Measurements from ENCODE around the gene EN1. TPM values are rescaled to one million over a fixed set of nuclear protein-coding genes. Genes with fewer than 3 reads are reported as not detected.

Gene EN1
- total and polyA plus RNA-seq, 2 of the 13 experiments (the other 11 are each of a cell fraction or from before 2014, with no cell fraction given): not detected

DNA sequence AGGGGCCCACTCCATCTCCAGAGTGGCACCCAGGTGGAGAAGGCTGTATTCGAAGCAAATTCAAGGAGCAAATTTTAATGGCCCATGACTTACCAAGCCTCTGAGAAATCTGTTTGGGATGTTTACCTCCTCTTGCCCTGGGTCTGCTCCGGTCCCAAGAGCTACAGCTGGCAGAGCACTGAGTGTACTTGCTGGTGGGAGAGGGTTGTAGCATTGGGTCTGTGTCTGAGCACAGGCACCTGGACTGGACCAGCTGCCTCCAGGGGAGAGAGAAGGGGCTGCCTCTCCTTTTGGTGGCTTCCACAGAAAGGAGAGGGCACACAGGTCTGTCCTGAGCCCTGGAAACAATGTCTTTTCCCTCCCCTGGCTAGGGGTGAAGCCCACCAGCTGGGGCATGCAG, 9.8 kb downstream of the EN1 start:
- Histone ChIP-seq H4K20me1 (ENCODE audit: insufficient read depth, low read length) (no peaks in the 10 kb centered on the region), H3K27me3 (ENCODE audit: control insufficient read depth in 1 of 2, insufficient read depth in 2 of 2, low read length in 2 of 2) (peaks cover 16 to 63% of the 10 kb centered on the region in 2 experiments), H3K36me3 (replicated peaks in 1 of 2; ENCODE audit: control insufficient read depth in 1 of 2, insufficient read depth in 2 of 2, low read length in 2 of 2) (no peaks in the 10 kb centered on the region; a peak in 1 of 5 replicates), H3K9me3 (ENCODE audit: low read length) (no peaks in the 10 kb centered on the region), H3K4me1 (ENCODE audit: insufficient read depth, low read length) (no peaks in the 10 kb centered on the region), H3K9ac (ENCODE audit: insufficient read depth, low read depth, low read length) (no peak overlapping the region), H3K79me2 (ENCODE audit: insufficient read depth, low read length) (no peaks in the 10 kb centered on the region), H3K4me3 (replicated peaks in 1 of 3; ENCODE audit: insufficient read depth in 1 of 3, low read depth in 2 of 3, low read length in 3 of 3) (no peak overlapping the region), H3K4me2 (ENCODE audit: low read depth, low read length) (no peak overlapping the region), H3K27ac (ENCODE audit: extremely low read length, insufficient read depth, low read length) (no peak overlapping the region), H2AFZ (ENCODE audit: low read length) (no peak overlapping the region)
- DNase-seq (ENCODE audit: low spot score): no peak
- no peak for ATAC-seq
- no TSS peak for BruUV-seq (replicated peaks)
- TF ChIP-seq ZNF549 (CRISPR knock-in tag; IDR thresholded peaks at IDR 0.05) (no peak), PITX1 (CRISPR knock-in tag; IDR thresholded peaks at IDR 0.05) (no peak), SIX4 (CRISPR knock-in tag; IDR thresholded peaks at IDR 0.05) (no peak), ATAD3A (CRISPR knock-in tag; IDR thresholded peaks at IDR 0.05) (no peak)
- FAIRE-seq: no peak
- ChIA-PET POLR2A (no interaction called here), CTCF (ENCODE audit: low intra/inter-chr PET ratio, low total read pairs) (no interaction called here)
- intact Hi-C loops (cut with micrococcal nuclease; ENCODE audit: unreplicated experiment) (no loop called here), in situ Hi-C loops (cut with HindIII; ENCODE audit: extremely low pct_ligation_motif_present, low pct_unique_long_range_greater_than_20kb) (no loop called here)
- WGBS (ENCODE audit: low lambda C conversion rate): 27% methylated on average over 2 of the region's 2 CpGs

DNA sequence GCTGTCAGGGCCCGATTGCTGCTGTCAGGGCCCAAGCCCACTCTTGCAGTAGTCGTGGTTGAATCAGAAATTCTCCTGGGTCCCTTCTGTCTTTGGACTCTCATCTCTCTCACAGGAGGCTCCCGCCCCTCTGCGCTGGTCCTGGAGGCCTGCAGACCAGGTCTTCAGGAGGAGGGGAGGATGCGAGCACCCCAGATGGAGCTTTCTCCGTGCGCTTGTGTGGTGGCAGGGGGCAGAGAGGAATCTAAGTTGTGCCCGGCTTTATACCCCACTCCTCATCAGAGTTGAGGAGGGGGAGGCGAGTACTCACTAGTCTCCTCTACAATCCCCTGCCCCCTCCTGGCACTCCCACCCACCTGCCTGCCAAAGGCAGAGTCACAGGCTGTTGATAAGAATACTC, 10.4 kb downstream of the EN1 start:
- WGBS (ENCODE audit: low lambda C conversion rate): 56% methylated on average over 9 of the region's 9 CpGs
- Histone ChIP-seq H3K4me1 (ENCODE audit: insufficient read depth, low read length) (no peaks in the 10 kb centered on the region), H3K9me3 (ENCODE audit: low read length) (no peaks in the 10 kb centered on the region), H3K4me2 (ENCODE audit: low read depth, low read length) (no peak overlapping the region), H3K79me2 (ENCODE audit: insufficient read depth, low read length) (no peaks in the 10 kb centered on the region), H3K4me3 (replicated peaks in 1 of 3; ENCODE audit: insufficient read depth in 1 of 3, low read depth in 2 of 3, low read length in 3 of 3) (no peak overlapping the region), H3K36me3 (replicated peaks in 1 of 2; ENCODE audit: control insufficient read depth in 1 of 2, insufficient read depth in 2 of 2, low read length in 2 of 2) (no peaks in the 10 kb centered on the region; a peak in 1 of 5 replicates), H3K9ac (ENCODE audit: insufficient read depth, low read depth, low read length) (no peak overlapping the region), H3K27me3 (ENCODE audit: control insufficient read depth in 1 of 2, insufficient read depth in 2 of 2, low read length in 2 of 2) (peaks cover 15 to 64% of the 10 kb centered on the region in 2 experiments), H3K27ac (ENCODE audit: extremely low read length, insufficient read depth, low read length) (no peak overlapping the region), H4K20me1 (ENCODE audit: insufficient read depth, low read length) (no peaks in the 10 kb centered on the region), H2AFZ (ENCODE audit: low read length) (no peak overlapping the region)
- no TSS peak for BruUV-seq (replicated peaks)
- in situ Hi-C loops (cut with HindIII; ENCODE audit: extremely low pct_ligation_motif_present, low pct_unique_long_range_greater_than_20kb) (no loop called here), intact Hi-C loops (cut with micrococcal nuclease; ENCODE audit: unreplicated experiment) (no loop called here)
- FAIRE-seq (no peak), ATAC-seq (no peak), DNase-seq (ENCODE audit: low spot score) (no peak)
- TF ChIP-seq ARNT (IDR thresholded peaks at IDR 0.05) (no peak), ZNF670 (CRISPR knock-in tag; IDR thresholded peaks at IDR 0.05; ENCODE audit: borderline replicate concordance) (no peak), ZFX (CRISPR knock-in tag; IDR thresholded peaks at IDR 0.05; ENCODE audit: low read depth) (no peak)
- POLR2A ChIA-PET: no interaction called here
- CTCF ChIA-PET (ENCODE audit: low intra/inter-chr PET ratio, low total read pairs): no interaction called here
